OCI-LY3 (cell line): ENCODE data around the gene KDR.

Source experiments
- EZH2phosphoT487 ChIP-seq: fragments of 200-600 bp; shearing (Covaris generic); IDR thresholded peaks from 2 replicates; pipeline ENCODE4 v1.6.1; 2018; ENCODE audit warnings: antibody characterized with exemption, mixed run types, low read depth
- TF ChIP-seq, protein P1 (sequence below): fragments of 200-600, 300-600 bp; sonication (generic); IDR thresholded peaks from 2 replicates; pipeline ENCODE4 v1.5.1; 2014; ENCODE audit warnings: antibody characterized with exemption, low read length, low read depth

DNA sequence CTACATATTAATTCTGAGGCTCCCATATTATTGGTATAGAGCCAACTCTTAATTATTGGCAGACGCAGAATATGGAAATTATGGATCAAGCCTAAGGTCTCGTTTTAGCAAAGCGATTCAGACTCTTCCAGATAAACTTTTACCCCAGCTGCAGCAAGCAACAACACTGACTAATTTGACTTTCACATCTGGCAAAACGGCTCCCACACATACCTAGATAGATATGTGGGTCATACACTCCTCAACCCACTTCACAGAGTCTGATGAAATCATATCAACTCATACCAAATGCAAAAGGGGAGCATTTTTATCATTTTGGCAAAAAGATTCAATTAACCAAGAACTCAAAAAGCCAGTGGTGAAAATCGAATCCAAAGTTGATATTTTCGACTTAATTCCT is 36.3 kb upstream of the KDR start:
- TF ChIP-seq, protein P1, sequence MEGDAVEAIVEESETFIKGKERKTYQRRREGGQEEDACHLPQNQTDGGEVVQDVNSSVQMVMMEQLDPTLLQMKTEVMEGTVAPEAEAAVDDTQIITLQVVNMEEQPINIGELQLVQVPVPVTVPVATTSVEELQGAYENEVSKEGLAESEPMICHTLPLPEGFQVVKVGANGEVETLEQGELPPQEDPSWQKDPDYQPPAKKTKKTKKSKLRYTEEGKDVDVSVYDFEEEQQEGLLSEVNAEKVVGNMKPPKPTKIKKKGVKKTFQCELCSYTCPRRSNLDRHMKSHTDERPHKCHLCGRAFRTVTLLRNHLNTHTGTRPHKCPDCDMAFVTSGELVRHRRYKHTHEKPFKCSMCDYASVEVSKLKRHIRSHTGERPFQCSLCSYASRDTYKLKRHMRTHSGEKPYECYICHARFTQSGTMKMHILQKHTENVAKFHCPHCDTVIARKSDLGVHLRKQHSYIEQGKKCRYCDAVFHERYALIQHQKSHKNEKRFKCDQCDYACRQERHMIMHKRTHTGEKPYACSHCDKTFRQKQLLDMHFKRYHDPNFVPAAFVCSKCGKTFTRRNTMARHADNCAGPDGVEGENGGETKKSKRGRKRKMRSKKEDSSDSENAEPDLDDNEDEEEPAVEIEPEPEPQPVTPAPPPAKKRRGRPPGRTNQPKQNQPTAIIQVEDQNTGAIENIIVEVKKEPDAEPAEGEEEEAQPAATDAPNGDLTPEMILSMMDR = no peak
- TF ChIP-seq EZH2phosphoT487 = no peak
